SK-N-SH (cell line): ENCODE data around the gene GPR75. TPM values are rescaled to one million over a fixed set of nuclear protein-coding genes. Genes with fewer than 3 reads are reported as not detected.

Source experiments
- CTCF ChIA-PET: fragments of 300-600, 350-600 bp; formaldehyde crosslinking; extraction: SDS; loops from one replicate; lab custom pipeline; 2021; lab: Yijun Ruan, JAX
- POLR2A ChIA-PET: fragments of 350-600 bp; sonication (Branson Sonifier 250); formaldehyde crosslinking; extraction: SDS; loops from one replicate; lab custom pipeline; 2020; ENCODE audit warnings: antibody characterized with exemption, inconsistent platforms; lab: Yijun Ruan, JAX
- DNase-seq: peaks from one replicate; pipeline ENCODE4 v3.0.0; 2012
- H2AFZ ChIP-seq: fragments of 200-600 bp; sonication (generic); 2 replicates; pipeline ENCODE4 v1.8.1; 2016; ENCODE audit warnings: antibody characterized with exemption, mild to moderate bottlenecking, low read depth
- H3F3A ChIP-seq: fragments of 200-600 bp; sonication (generic); replicated peaks from 2 replicates; pipeline ENCODE3; 2016; ENCODE audit warnings: antibody characterized with exemption, mild to moderate bottlenecking; ENCODE audit not compliant: insufficient read depth
- H3K27ac ChIP-seq, 2 experiments: fragments of 200-500 bp in 1 of 2; fragments of 200-600 bp in 1 of 2; sonication (Bioruptor generic) in 1 of 2; sonication (generic), shearing (Covaris generic) in 1 of 2; 2 replicates each; pipeline versions ENCODE4 v1.5.1 to v1.6.1; 2014 to 2016; ENCODE audit warnings: low read depth in 2 of 2, inconsistent platforms in 1 of 2, low read length in 1 of 2, mild to moderate bottlenecking in 1 of 2, mixed read lengths in 1 of 2
- H3K27me3 ChIP-seq: fragments of 200-600 bp; sonication (generic), shearing (Covaris generic); 2 replicates; pipeline ENCODE4 v1.6.1; 2016; ENCODE audit warnings: mixed run types; ENCODE audit not compliant: insufficient read depth
- H3K36me3 ChIP-seq, 2 experiments: fragments of 200-500 bp in 1 of 2; fragments of 200-600 bp in 1 of 2; sonication (Bioruptor generic) in 1 of 2; sonication (generic) in 1 of 2; replicated peaks in 1 of 2; 2 replicates each; pipeline versions ENCODE3 to v1.5.1; 2014 to 2016; ENCODE audit warnings: low read length in 1 of 2, mild to moderate bottlenecking in 1 of 2; ENCODE audit not compliant: insufficient read depth in 2 of 2, control insufficient read depth in 1 of 2
- H3K4me1 ChIP-seq, 2 experiments: fragments of 200-500 bp in 1 of 2; fragments of 200-600 bp in 1 of 2; sonication (Bioruptor generic) in 1 of 2; sonication (generic), shearing (Covaris generic) in 1 of 2; 2 replicates each; pipeline versions ENCODE4 v1.5.1 to v1.6.1; 2014 to 2016; ENCODE audit warnings: low read depth in 1 of 2, low read length in 1 of 2, mixed run types in 1 of 2; ENCODE audit not compliant: insufficient read depth in 2 of 2, control insufficient read depth in 1 of 2
- H3K4me2 ChIP-seq: fragments of 200-600 bp; sonication (generic), shearing (Covaris generic); 2 replicates; pipeline ENCODE4 v1.6.1; 2017; ENCODE audit warnings: mixed run types
- H3K4me3 ChIP-seq, 2 experiments: fragments of 200-500 bp in 1 of 2; fragments of 200-600 bp in 1 of 2; sonication (Bioruptor generic) in 1 of 2; sonication (generic), shearing (Covaris generic) in 1 of 2; 2 replicates each; pipeline versions ENCODE4 v1.5.1 to v1.8.1; 2014 to 2016; ENCODE audit warnings: low read depth in 2 of 2, inconsistent platforms in 1 of 2, low read length in 1 of 2, mild to moderate bottlenecking in 1 of 2, mixed read lengths in 1 of 2, moderate library complexity in 1 of 2
- H3K79me2 ChIP-seq: fragments of 200-600 bp; sonication (generic); 2 replicates; pipeline ENCODE4 v1.8.1; 2017; ENCODE audit warnings: mild to moderate bottlenecking; ENCODE audit not compliant: insufficient read depth
- H3K9ac ChIP-seq: fragments of 200-600 bp; sonication (generic); 2 replicates; pipeline ENCODE4 v1.6.1; 2017; ENCODE audit warnings: mixed run types
- H3K9me2 ChIP-seq: fragments of 200-600 bp; sonication (generic); 2 replicates; pipeline ENCODE4 v1.6.1; 2017; ENCODE audit warnings: mixed run types
- H3K9me3 ChIP-seq: fragments of 200-600 bp; sonication (generic); 2 replicates; pipeline ENCODE4 v1.6.1; 2017; ENCODE audit warnings: mixed run types, mild to moderate bottlenecking, moderate library complexity
- H4K20me1 ChIP-seq: fragments of 200-600 bp; sonication (generic); 2 replicates; pipeline ENCODE4 v1.6.1; 2017; ENCODE audit warnings: mild to moderate bottlenecking, mixed run types; ENCODE audit not compliant: insufficient read depth
- CTCF ChIP-seq: fragments of 200-600 bp; sonication (generic); IDR thresholded peaks from 2 replicates; pipeline ENCODE4 v1.6.1; 2017; ENCODE audit warnings: antibody characterized with exemption, mild to moderate bottlenecking, moderate library complexity
- ELF1 ChIP-seq: IDR thresholded peaks from 2 replicates; pipeline ENCODE4 v1.4.0; 2012
- EP300 ChIP-seq, 2 experiments: IDR thresholded peaks; 2 replicates each; pipeline versions ENCODE4 v1.4.0 to v1.6.1; 2012; ENCODE audit warnings: borderline replicate concordance in 1 of 2, low read depth in 1 of 2, low read length in 1 of 2
- EZH2phosphoT487 ChIP-seq: fragments of 200-600 bp; sonication (generic); IDR thresholded peaks from 2 replicates; pipeline ENCODE4 v1.6.1; 2017; ENCODE audit warnings: low read depth, mixed run types, mild to moderate bottlenecking, antibody characterized with exemption, moderate library complexity, borderline replicate concordance
- FOSL2 ChIP-seq: IDR thresholded peaks from 2 replicates; pipeline ENCODE4 v1.4.0; 2012; ENCODE audit warnings: low read depth, mild to moderate bottlenecking, moderate library complexity, borderline replicate concordance
- FOXM1 ChIP-seq: IDR thresholded peaks from 2 replicates; pipeline ENCODE4 v1.4.0; 2012; ENCODE audit warnings: low read depth, mild to moderate bottlenecking
- GABPA ChIP-seq: IDR thresholded peaks from 2 replicates; pipeline ENCODE4 v1.4.0; 2012; ENCODE audit warnings: low read depth, mild to moderate bottlenecking
- IRF3 ChIP-seq: fragments of 150-350 bp; IDR thresholded peaks from 2 replicates; pipeline ENCODE4 v1.6.1; 2016; ENCODE audit warnings: mild to moderate bottlenecking, low read depth, low read length
- JUND ChIP-seq: IDR thresholded peaks from 2 replicates; pipeline ENCODE4 v1.4.0; 2012
- MEF2A ChIP-seq: IDR thresholded peaks from 2 replicates; pipeline ENCODE4 v1.4.0; 2012; ENCODE audit warnings: low read depth, borderline replicate concordance
- POLR2AphosphoS5 ChIP-seq: IDR thresholded peaks from 2 replicates; pipeline ENCODE4 v1.6.1; 2012; ENCODE audit warnings: low read depth, low read length
- SIN3A ChIP-seq: IDR thresholded peaks from 2 replicates; pipeline ENCODE4 v1.6.1; 2012; ENCODE audit warnings: low read depth, mild to moderate bottlenecking, low read length, moderate library complexity, borderline replicate concordance
- TCF12 ChIP-seq: IDR thresholded peaks from 2 replicates; pipeline ENCODE4 v1.4.0; 2012
- TEAD4 ChIP-seq: IDR thresholded peaks from 2 replicates; pipeline ENCODE4 v1.4.0; 2012; ENCODE audit warnings: mild to moderate bottlenecking, borderline replicate concordance; ENCODE audit not compliant: insufficient read depth
- YY1 ChIP-seq: IDR thresholded peaks from 2 replicates; pipeline ENCODE4 v1.4.0; 2012; ENCODE audit warnings: low read depth, mild to moderate bottlenecking
- WGBS: methylation state at CpG from one replicate; pipeline ENCODE4 v1.1.6; 2017; ENCODE audit warnings: low lambda C conversion rate; 5-methylcytosine and 5-hydroxymethylcytosine counted together
- polyA plus RNA-seq, 3 experiments: library from polyadenylated mRNA; depleted of rRNA; stranded (reverse); fragments of >200 nt; gene quantifications; 2 replicates each; pipeline ENCODE4 v1.2.3, GENCODE V29; 2012
- TF ChIP-seq, protein P1 (sequence below): IDR thresholded peaks from 2 replicates; pipeline ENCODE4 v1.4.0; 2012; ENCODE audit warnings: low read depth, borderline replicate concordance

GPR75 gene
- polyA plus RNA-seq, 1 of the 3 experiments (the other 2 are of a cell fraction) = 1.8 TPM

- TF ChIP-seq IRF3 (no peak), YY1 (no peak), EP300 (IDR thresholded peaks at IDR 0.05; ENCODE audit: borderline replicate concordance in 1 of 2, low read depth in 1 of 2, low read length in 1 of 2) (no peak), MEF2A (no peak)
Measured at GRCh38 chr2:53827398-53828175, 32.2 kb downstream of the GPR75 start (continued).

DNA sequence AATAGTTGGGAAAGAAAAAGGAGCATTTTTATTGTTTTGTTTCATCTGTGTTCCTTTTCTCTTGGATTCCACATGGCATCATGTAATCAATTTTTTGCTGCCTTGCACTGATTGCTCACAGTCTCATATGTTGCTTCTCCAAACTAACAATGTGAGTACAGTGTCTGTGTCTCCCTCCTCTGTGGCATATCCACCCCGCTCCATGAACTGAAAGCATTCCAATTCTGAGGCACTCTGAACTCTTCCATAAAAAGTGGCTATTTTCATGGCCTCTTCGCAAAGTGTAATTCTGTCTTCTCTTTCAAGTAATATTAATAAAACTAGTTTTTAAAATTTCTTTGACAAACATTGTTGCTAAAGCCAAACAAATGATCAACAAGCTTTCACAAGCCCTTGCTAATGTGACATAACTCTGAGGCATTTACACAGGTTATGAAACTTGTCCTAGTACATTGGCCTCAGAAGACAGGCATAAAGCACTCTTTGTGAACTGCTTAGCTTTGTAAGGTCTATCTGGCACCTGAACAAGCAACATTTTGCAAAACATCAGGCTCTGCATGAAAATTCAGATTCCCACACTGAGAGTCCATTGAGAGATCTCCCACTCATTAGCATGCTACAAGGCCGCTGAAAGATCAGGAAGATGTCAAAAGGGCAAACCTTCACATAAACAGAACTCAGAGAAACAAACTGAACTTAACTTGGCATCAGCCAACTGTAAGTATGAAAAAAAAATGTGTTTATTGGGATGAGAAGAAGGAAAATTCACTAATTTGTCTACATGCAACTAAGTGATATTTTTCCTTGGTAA, 33.0 kb downstream of the GPR75 start:
- no peak overlapping the region for H3K4me3 ChIP-seq
- ChIA-PET CTCF (no interaction called here), POLR2A (no interaction called here)
- H3K27ac ChIP-seq = no peak overlapping the region
- no peaks in the 10 kb centered on the region for H4K20me1 ChIP-seq
- no peaks in the 10 kb centered on the region for H3F3A ChIP-seq
- H3K4me1 ChIP-seq = no peaks in the 10 kb centered on the region
- H3K9me2 ChIP-seq = no peaks in the 10 kb centered on the region
- no peak overlapping the region for H2AFZ ChIP-seq
- whole genome bisulfite sequencing = 95% methylated on average over 3 of the region's 3 CpGs
- no peaks in the 10 kb centered on the region for H3K9me3 ChIP-seq
- H3K79me2 ChIP-seq = no peaks in the 10 kb centered on the region
- H3K36me3 ChIP-seq = no peaks in the 10 kb centered on the region
- no peak overlapping the region for H3K9ac ChIP-seq
- no peak for DNase-seq
- H3K4me2 ChIP-seq = no peak overlapping the region
- H3K27me3 ChIP-seq = no peaks in the 10 kb centered on the region
- no peak for TF ChIP-seq FOSL2
- no peak for TF ChIP-seq POLR2AphosphoS5
- no peak for TF ChIP-seq CTCF
- TF ChIP-seq ELF1 = no peak
- no peak for TF ChIP-seq FOXM1
- TF ChIP-seq, protein P1, sequence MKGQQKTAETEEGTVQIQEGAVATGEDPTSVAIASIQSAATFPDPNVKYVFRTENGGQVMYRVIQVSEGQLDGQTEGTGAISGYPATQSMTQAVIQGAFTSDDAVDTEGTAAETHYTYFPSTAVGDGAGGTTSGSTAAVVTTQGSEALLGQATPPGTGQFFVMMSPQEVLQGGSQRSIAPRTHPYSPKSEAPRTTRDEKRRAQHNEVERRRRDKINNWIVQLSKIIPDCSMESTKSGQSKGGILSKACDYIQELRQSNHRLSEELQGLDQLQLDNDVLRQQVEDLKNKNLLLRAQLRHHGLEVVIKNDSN = no peak
- no peak for TF ChIP-seq EZH2phosphoT487
- no peak for TF ChIP-seq GABPA
- TF ChIP-seq TCF12 = no peak
- no peak for TF ChIP-seq SIN3A
- TF ChIP-seq JUND = no peak
- no peak for TF ChIP-seq TEAD4
